HEK293 (cell line): Measurements from ENCODE around the gene RGMA.

ENCODE experiments used
- CTCF ChIA-PET: fragments of 350-600 bp; formaldehyde crosslinking; extraction: SDS; loops from one replicate; lab custom pipeline; 2021; ENCODE audit warnings: antibody characterized with exemption; lab: Yijun Ruan, JAX
- POLR2A ChIA-PET: fragments of 300-600 bp; formaldehyde crosslinking; extraction: SDS; loops from one replicate; lab custom pipeline; 2020; ENCODE audit warnings: antibody characterized with exemption, inconsistent platforms; lab: Yijun Ruan, JAX
- H3K27ac ChIP-seq: fragments of 200-500 bp; sonication (Bioruptor generic); 2 replicates; pipeline ENCODE4 v1.5.1; 2014; ENCODE audit warnings: low read depth, low read length, control low read depth, inconsistent platforms; ENCODE audit errors: extremely low read depth
- H3K36me3 ChIP-seq, 2 experiments: fragments of 200-500 bp in 1 of 2; sonication (Bioruptor generic) in 1 of 2; 1 replicate in 1 of 2; 2 replicates in 1 of 2; pipeline ENCODE4 v1.5.1; 2014 to 2017; ENCODE audit warnings: inconsistent platforms in 2 of 2, low read length in 2 of 2; ENCODE audit not compliant: control insufficient read depth in 2 of 2, insufficient read depth in 1 of 2
- H3K4me1 ChIP-seq: fragments of 200-500 bp; sonication (Bioruptor generic); 2 replicates; pipeline ENCODE4 v1.5.1; 2014; ENCODE audit warnings: mild to moderate bottlenecking, low read length, inconsistent platforms; ENCODE audit not compliant: control insufficient read depth, insufficient read depth
- H3K4me3 ChIP-seq: 2 replicates; pipeline ENCODE4 v1.5.1; 2011; ENCODE audit warnings: low read depth, mild to moderate bottlenecking, control low read depth, low read length, moderate library complexity
- H3K9me3 ChIP-seq: fragments of 200-500 bp; sonication (Bioruptor generic); 2 replicates; pipeline ENCODE4 v1.5.1; 2014; ENCODE audit warnings: low read depth, low read length, inconsistent platforms; ENCODE audit not compliant: control insufficient read depth, insufficient read depth
- GFI1B ChIP-seq: fragments of 450-650 bp; formaldehyde crosslinking; IDR thresholded peaks from 2 replicates; pipeline ENCODE4 v1.5.1; 2016; ENCODE audit warnings: missing biosample characterization, missing genetic modification characterization
- KLF7 ChIP-seq: fragments of 450-650 bp; formaldehyde crosslinking; IDR thresholded peaks from 2 replicates; pipeline ENCODE4 v1.5.1; 2016; ENCODE audit warnings: missing biosample characterization, missing genetic modification characterization, borderline replicate concordance
- PATZ1 ChIP-seq: fragments of 450-650 bp; formaldehyde crosslinking; IDR thresholded peaks from 2 replicates; pipeline ENCODE4 v1.5.1; 2016; ENCODE audit warnings: missing biosample characterization, missing genetic modification characterization
- PBX3 ChIP-seq: sonication (generic); formaldehyde crosslinking; IDR thresholded peaks from 2 replicates; pipeline ENCODE4 v1.8.1; 2022; ENCODE audit warnings: mild to moderate bottlenecking, moderate library complexity, missing genetic modification reagents
- PRDM2 ChIP-seq: fragments of 450-650 bp; formaldehyde crosslinking; IDR thresholded peaks from 2 replicates; pipeline ENCODE4 v1.5.1; 2016; ENCODE audit warnings: missing biosample characterization, missing genetic modification characterization, borderline replicate concordance
- ZBTB6 ChIP-seq: fragments of 450-650 bp; formaldehyde crosslinking; IDR thresholded peaks from 2 replicates; pipeline ENCODE4 v1.5.1; 2017; ENCODE audit warnings: missing biosample characterization, missing genetic modification characterization
- ZEB2 ChIP-seq: fragments of 450-650 bp; formaldehyde crosslinking; IDR thresholded peaks from 2 replicates; pipeline ENCODE4 v1.5.1; 2016; ENCODE audit warnings: missing biosample characterization, missing genetic modification characterization
- ZNF121 ChIP-seq: fragments of 450-650 bp; formaldehyde crosslinking; IDR thresholded peaks from 2 replicates; pipeline ENCODE4 v1.5.1; 2016; ENCODE audit warnings: missing biosample characterization, missing genetic modification characterization
- ZNF146 ChIP-seq: fragments of 450-650 bp; formaldehyde crosslinking; IDR thresholded peaks from 2 replicates; pipeline ENCODE4 v1.5.1; 2016; ENCODE audit warnings: missing biosample characterization, missing genetic modification characterization
- ZNF223 ChIP-seq: fragments of 450-650 bp; formaldehyde crosslinking; IDR thresholded peaks from 2 replicates; pipeline ENCODE4 v1.5.1; 2016; ENCODE audit warnings: missing biosample characterization, missing genetic modification characterization
- ZNF510 ChIP-seq: fragments of 450-650 bp; formaldehyde crosslinking; IDR thresholded peaks from 2 replicates; pipeline ENCODE4 v1.5.1; 2018; ENCODE audit warnings: mild to moderate bottlenecking, missing genetic modification characterization, missing biosample characterization; ENCODE audit not compliant: insufficient replicate concordance
- ZNF600 ChIP-seq: fragments of 450-650 bp; formaldehyde crosslinking; IDR thresholded peaks from 2 replicates; pipeline ENCODE4 v1.5.1; 2016; ENCODE audit warnings: missing biosample characterization, missing genetic modification characterization
- ZNF610 ChIP-seq: fragments of 450-650 bp; formaldehyde crosslinking; IDR thresholded peaks from 2 replicates; pipeline ENCODE4 v1.5.1; 2016; ENCODE audit warnings: missing biosample characterization, missing genetic modification characterization, borderline replicate concordance
- ZNF621 ChIP-seq: fragments of 450-650 bp; formaldehyde crosslinking; IDR thresholded peaks from 2 replicates; pipeline ENCODE4 v1.5.1; 2017; ENCODE audit warnings: missing biosample characterization, missing genetic modification characterization
- ZNF623 ChIP-seq: fragments of 450-650 bp; formaldehyde crosslinking; IDR thresholded peaks from 2 replicates; pipeline ENCODE4 v1.5.1; 2016; ENCODE audit warnings: missing biosample characterization, missing genetic modification characterization
- ZNF629 ChIP-seq: fragments of 450-650 bp; formaldehyde crosslinking; IDR thresholded peaks from 2 replicates; pipeline ENCODE4 v1.5.1; 2017; ENCODE audit warnings: missing biosample characterization, missing genetic modification characterization
- ZNF658 ChIP-seq: fragments of 450-650 bp; formaldehyde crosslinking; IDR thresholded peaks from 2 replicates; pipeline ENCODE4; 2016; ENCODE audit warnings: missing biosample characterization, missing genetic modification characterization
- ZNF701 ChIP-seq: fragments of 450-650 bp; formaldehyde crosslinking; IDR thresholded peaks from 2 replicates; pipeline ENCODE4 v1.5.1; 2016; ENCODE audit warnings: missing biosample characterization, missing genetic modification characterization
- ZNF777 ChIP-seq: fragments of 450-650 bp; formaldehyde crosslinking; IDR thresholded peaks from 2 replicates; pipeline ENCODE4 v1.5.1; 2017; ENCODE audit warnings: missing biosample characterization, missing genetic modification characterization, borderline replicate concordance

RGMA gene

GRCh38 chr15:93060336-93061248 is 28.4 kb downstream of the RGMA start:
- ChIA-PET CTCF (interaction anchor here (0.6 to 2.3 kb wide), 7 partner anchors 15 to 1059 kb away, joined by 3 to 10 read pairs (median 3); no protein-coding TSS in a partner anchor), POLR2A (interaction anchor here (0.8 kb wide), 1 partner anchor 9 kb away, joined by 3 read pairs; no protein-coding TSS in a partner anchor)
- TF ChIP-seq ZNF600 (tag by site-specific recombination) = no peak
- H3K4me3 ChIP-seq = no peak overlapping the region
- H3K4me1 ChIP-seq = peaks cover 9% of the 10 kb centered on the region
- H3K27ac ChIP-seq = no peak overlapping the region
- H3K36me3 ChIP-seq = peaks cover 6 to 15% of the 10 kb centered on the region in 2 experiments; a peak in 2 of 3 replicates
- H3K9me3 ChIP-seq = no peaks in the 10 kb centered on the region

- POLR2A ChIA-PET = interaction anchor here (0.8 kb wide), 1 partner anchor 8 kb away, joined by 3 read pairs; no protein-coding TSS in a partner anchor
- Histone ChIP-seq H3K36me3 (peaks cover 0 to 16% of the 10 kb centered on the region in 2 experiments; a peak in 2 of 3 replicates), H3K9me3 (no peaks in the 10 kb centered on the region), H3K4me3 (no peak overlapping the region), H3K27ac (no peak overlapping the region), H3K4me1 (peaks cover 9% of the 10 kb centered on the region)
- TF ChIP-seq ZNF621 (tag by site-specific recombination) = no peak
- no peak for TF ChIP-seq ZNF510 (tag by site-specific recombination)
- no peak for TF ChIP-seq ZNF777 (tag by site-specific recombination)
- no peak for TF ChIP-seq ZNF610 (tag by site-specific recombination)
- no peak for TF ChIP-seq ZNF658
- TF ChIP-seq GFI1B (tag by site-specific recombination) = no peak
- TF ChIP-seq KLF7 (tag by site-specific recombination) = no peak
- TF ChIP-seq ZNF629 (tag by site-specific recombination) = no peak
- TF ChIP-seq ZEB2 = no peak
- CTCF ChIA-PET = interaction anchor here (0.6 to 2.3 kb wide), 5 partner anchors 22 to 1060 kb away, joined by 3 to 10 read pairs (median 5); no protein-coding TSS in a partner anchor
Measured at GRCh38 chr15:93059442-93059841, 29.6 kb downstream of the RGMA start.

GRCh38 chr15:93058904-93059427 is 30.0 kb downstream of the RGMA start:
- ChIA-PET POLR2A (no interaction called here), CTCF (interaction anchor here (0.8 to 2.0 kb wide), 3 partner anchors 22 to 1061 kb away, joined by 3 to 7 read pairs (median 4); no protein-coding TSS in a partner anchor)
- Histone ChIP-seq H3K27ac (no peak overlapping the region), H3K36me3 (peaks cover 0 to 11% of the 10 kb centered on the region in 2 experiments; a peak in 2 of 3 replicates), H3K4me1 (peaks cover 9% of the 10 kb centered on the region), H3K9me3 (no peaks in the 10 kb centered on the region), H3K4me3 (no peak overlapping the region)
- TF ChIP-seq ZNF121 (no peak), ZNF701 (tag by site-specific recombination) (no peak), ZNF623 (tag by site-specific recombination) (no peak), PRDM2 (no peak), PBX3 (no peak), ZNF146 (no peak), ZNF223 (tag by site-specific recombination) (no peak), PATZ1 (tag by site-specific recombination) (no peak), ZBTB6 (tag by site-specific recombination) (no peak)
